Neutrophil (primary cell): ENCODE data around the gene EEF1AKMT1.

Experiments
- H3K27ac ChIP-seq: fragments of 200-600 bp; sonication (generic); 2 replicates; pipeline ENCODE4 v1.5.1; 2016; ENCODE audit warnings: mild to moderate bottlenecking, moderate library complexity
- H3K27me3 ChIP-seq: fragments of 200-600 bp; sonication (generic); 2 replicates; pipeline ENCODE4 v1.6.0; 2016; ENCODE audit warnings: mild to moderate bottlenecking
- H3K36me3 ChIP-seq: fragments of 200-600 bp; sonication (generic); 2 replicates; pipeline ENCODE4 v1.5.1; 2017
- H3K4me1 ChIP-seq, 2 experiments: fragments of 200-600 bp in 1 of 2; sonication (generic) in 1 of 2; 1 replicate in 1 of 2; 2 replicates in 1 of 2; pipeline versions ENCODE4 v1.5.1 to v1.6.1; 2013 to 2016; ENCODE audit warnings: low read depth in 1 of 2, low read length in 1 of 2, mild to moderate bottlenecking in 1 of 2, moderate library complexity in 1 of 2; ENCODE audit not compliant: control insufficient read depth in 1 of 2, insufficient read depth in 1 of 2
- H3K4me3 ChIP-seq, 2 experiments: fragments of 200-600 bp in 1 of 2; sonication (generic) in 1 of 2; 1 replicate in 1 of 2; 2 replicates in 1 of 2; pipeline ENCODE4 v1.5.1; 2013 to 2016; ENCODE audit warnings: low read depth in 1 of 2, low read length in 1 of 2, mild to moderate bottlenecking in 1 of 2, moderate library complexity in 1 of 2
- H3K9me3 ChIP-seq: fragments of 200-600 bp; sonication (generic); 2 replicates; pipeline ENCODE4 v1.5.1; 2016
- CTCF ChIP-seq: fragments of 200-600 bp; sonication (generic); IDR thresholded peaks from 2 replicates; pipeline ENCODE4 v1.5.1; 2016; ENCODE audit warnings: antibody characterized with exemption

EEF1AKMT1 gene

GRCh38 chr13:20714563-20715329 lies 59.0 kb downstream of the EEF1AKMT1 start:
- no peak for TF ChIP-seq CTCF
- H3K27ac ChIP-seq: no peak overlapping the region
- no peaks in the 10 kb centered on the region for H3K4me1 ChIP-seq
- no peaks in the 10 kb centered on the region for H3K36me3 ChIP-seq
- H3K27me3 ChIP-seq: peaks cover 47% of the 10 kb centered on the region
- H3K4me3 ChIP-seq: no peak overlapping the region
- no peaks in the 10 kb centered on the region for H3K9me3 ChIP-seq

- Histone ChIP-seq H3K36me3 (no peaks in the 10 kb centered on the region), H3K4me3 (no peak overlapping the region), H3K27me3 (peaks cover 41% of the 10 kb centered on the region), H3K4me1 (no peaks in the 10 kb centered on the region), H3K27ac (no peak overlapping the region), H3K9me3 (no peaks in the 10 kb centered on the region)
- no peak for TF ChIP-seq CTCF
These were observed 59.6 kb downstream of the EEF1AKMT1 start for GRCh38 chr13:20714161-20714560.

- no peak overlapping the region for H3K4me3 ChIP-seq
- TF ChIP-seq CTCF: no peak
- H3K27ac ChIP-seq: no peak overlapping the region
- peaks cover 41% of the 10 kb centered on the region for H3K27me3 ChIP-seq
- H3K4me1 ChIP-seq: no peaks in the 10 kb centered on the region
- H3K9me3 ChIP-seq: no peaks in the 10 kb centered on the region
- H3K36me3 ChIP-seq: no peaks in the 10 kb centered on the region
These were observed 60.0 kb downstream of the EEF1AKMT1 start for GRCh38 chr13:20713751-20714150.

GRCh38 chr13:20713014-20713376 lies 60.8 kb downstream of the EEF1AKMT1 start:
- no peak overlapping the region for H3K27ac ChIP-seq
- no peaks in the 10 kb centered on the region for H3K36me3 ChIP-seq
- H3K4me3 ChIP-seq: no peak overlapping the region
- TF ChIP-seq CTCF: no peak
- no peaks in the 10 kb centered on the region for H3K4me1 ChIP-seq
- H3K9me3 ChIP-seq: no peaks in the 10 kb centered on the region
- H3K27me3 ChIP-seq: peaks cover 41% of the 10 kb centered on the region

- H3K4me1 ChIP-seq: no peaks in the 10 kb centered on the region
- no peak overlapping the region for H3K4me3 ChIP-seq
- H3K27ac ChIP-seq: no peak overlapping the region
- TF ChIP-seq CTCF: no peak
- peaks cover 46% of the 10 kb centered on the region for H3K27me3 ChIP-seq
- no peaks in the 10 kb centered on the region for H3K9me3 ChIP-seq
- H3K36me3 ChIP-seq: no peaks in the 10 kb centered on the region
These were observed 62.3 kb downstream of the EEF1AKMT1 start for GRCh38 chr13:20711301-20712044.
